Fibroblast of upper back skin (primary cell): ENCODE measurements around the gene C10orf90.

Experiments
- DNase-seq: peaks from one replicate; pipeline ENCODE4 v3.0.0-alpha.2; 2013

Gene C10orf90, protein sequence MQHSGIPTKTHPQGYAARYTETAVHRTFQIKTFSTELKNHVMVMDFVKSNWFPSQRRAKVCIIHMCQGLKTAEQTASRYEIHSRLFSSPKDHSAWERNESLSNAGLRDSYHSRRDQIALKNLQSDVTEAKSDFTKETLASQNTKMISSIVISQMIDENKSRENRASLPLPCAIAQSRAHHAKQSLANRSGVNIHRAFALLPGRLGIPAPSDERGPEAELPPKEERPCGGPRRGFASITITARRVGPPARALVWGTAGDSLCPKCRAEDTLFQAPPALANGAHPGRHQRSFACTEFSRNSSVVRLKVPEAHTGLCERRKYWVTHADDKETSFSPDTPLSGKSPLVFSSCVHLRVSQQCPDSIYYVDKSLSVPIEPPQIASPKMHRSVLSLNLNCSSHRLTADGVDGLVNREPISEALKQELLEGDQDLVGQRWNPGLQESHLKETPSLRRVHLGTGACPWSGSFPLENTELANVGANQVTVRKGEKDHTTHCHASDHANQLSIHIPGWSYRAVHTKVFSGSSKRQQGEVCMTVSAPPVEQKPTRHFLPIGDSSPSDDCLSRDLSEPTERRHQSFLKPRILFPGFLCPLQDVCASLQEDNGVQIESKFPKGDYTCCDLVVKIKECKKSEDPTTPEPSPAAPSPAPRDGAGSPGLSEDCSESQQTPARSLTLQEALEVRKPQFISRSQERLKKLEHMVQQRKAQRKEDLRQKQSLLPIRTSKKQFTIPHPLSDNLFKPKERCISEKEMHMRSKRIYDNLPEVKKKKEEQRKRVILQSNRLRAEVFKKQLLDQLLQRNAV

DNA sequence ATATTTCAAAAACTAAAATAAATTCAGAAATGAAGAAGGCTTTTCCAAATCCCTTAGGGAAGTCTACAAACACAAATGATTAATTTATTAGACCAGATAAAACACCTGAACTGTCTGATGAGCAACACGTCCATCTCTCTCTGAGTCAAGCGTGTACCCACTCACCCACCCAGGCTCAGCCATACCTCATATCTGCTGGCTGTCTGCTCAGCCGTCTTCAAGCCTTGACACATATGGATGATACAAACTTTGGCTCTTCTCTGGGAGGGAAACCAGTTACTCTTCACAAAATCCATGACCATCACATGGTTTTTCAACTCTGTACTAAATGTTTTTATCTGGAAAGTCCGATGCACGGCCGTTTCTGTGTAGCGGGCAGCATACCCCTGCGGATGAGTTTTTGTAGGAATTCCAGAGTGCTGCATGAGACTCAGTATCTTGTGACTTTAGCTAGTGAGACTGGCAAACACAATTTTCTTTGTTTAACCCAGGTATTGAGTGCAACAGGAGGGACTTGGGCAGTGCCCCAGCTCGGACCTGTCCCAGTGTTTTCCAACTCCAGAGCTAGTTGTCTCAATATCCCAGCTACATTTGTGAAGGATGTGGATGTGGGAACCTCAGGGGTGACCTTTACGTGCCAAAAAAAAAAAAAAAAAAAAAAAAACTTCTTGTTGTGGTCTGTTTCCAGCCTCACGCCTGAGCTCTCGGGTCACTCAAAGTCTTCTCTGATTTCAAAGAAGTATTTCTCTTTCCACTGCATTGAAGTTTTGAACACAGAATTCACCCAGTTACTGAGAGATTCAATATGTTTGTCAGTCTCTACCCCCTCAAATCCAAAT is at the start of gene C10orf90:
Gene C10orf90 (minus strand): TSS at position 638 of the 839 bp plus-strand sequence. CDS start 213 bp downstream, at position 425.
- DNase-seq = no peak

DNA sequence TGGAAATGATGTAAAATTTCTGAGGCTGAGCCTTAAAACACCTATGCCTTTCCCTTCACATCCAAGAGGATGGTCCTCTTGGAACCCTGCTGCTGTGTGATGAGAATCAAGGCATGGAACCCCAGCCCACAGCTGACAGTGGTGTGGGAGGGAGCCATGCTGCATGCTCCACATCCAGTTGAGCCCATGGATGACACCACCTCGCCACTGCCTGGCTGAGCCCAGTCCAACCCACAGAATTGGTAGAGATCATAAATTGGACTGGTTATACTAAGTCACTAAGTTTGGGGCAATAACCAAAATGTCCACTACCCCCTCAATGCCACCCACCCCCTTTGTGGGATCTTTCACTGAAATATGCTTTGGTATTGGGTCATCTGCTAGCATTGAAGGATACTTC is 45.9 kb upstream of the C10orf90 start:
- no peak for DNase-seq

GRCh38 chr10:126713594-126713993 is 43.1 kb upstream of the C10orf90 start:
- DNase-seq = no peak

DNA sequence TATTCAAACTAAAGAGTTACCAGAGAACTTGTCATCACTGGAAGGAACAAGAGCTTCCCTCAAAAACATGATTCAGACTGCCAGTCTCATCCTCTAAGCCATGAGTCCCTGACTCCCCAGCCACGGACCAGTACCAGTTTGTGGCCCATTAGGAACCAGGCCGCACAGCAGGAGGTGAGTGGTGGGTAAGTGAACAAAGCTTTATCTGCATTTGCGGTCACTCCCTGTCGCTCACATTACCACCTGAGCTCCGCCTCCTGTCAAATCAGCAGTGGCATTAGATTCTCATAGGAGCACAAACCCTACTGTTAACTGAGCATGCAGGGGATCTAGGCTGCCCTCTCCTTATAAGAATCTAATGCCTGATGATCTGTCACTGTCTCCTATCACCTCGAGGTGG is 42.2 kb upstream of the C10orf90 start:
- DNase-seq = no peak

- DNase-seq = no peak
Measured at GRCh38 chr10:126705951-126706565, 35.6 kb upstream of the C10orf90 start.

DNA sequence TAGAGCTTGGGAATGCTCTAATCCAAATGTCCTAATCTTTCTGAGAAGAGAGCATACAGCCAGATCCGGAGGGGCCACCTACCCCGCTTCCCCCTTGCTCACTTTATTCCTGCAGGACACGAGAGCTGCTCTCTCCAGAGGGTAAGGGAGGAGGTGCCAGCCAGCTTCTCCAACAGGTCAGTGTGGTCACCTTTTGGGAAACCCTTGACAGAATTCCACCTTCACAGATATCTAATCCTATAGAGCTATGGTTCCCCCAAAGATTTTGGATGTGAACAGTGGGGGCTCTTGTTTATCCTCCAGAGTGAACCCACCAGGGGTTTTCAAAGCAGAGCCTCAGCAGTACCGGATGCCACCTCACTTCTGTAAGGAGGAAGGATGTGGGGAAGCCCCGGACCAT is 34.6 kb upstream of the C10orf90 start:
- DNase-seq = no peak

DNA sequence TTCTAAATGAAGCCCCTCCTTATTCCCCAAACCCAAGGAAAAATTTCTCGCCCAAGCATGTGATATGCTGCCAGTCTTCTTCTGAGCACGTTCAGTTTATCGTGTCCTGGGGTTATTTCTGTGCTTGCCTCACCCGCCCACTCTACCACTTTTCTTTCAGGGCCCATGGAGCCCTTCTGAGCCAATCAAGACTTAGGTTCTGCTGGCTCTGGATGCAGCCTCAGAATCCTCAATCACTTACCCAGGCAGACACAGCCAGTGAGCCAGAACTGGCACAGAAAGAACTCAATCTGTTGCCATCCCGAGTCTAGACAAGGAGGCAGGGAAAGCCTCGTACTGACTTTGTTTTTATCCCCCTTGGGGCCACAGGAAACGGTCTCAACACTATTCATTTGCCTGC is 34.2 kb upstream of the C10orf90 start:
- DNase-seq = no peak

GRCh38 chr10:126702181-126702580 is 31.7 kb upstream of the C10orf90 start:
- DNase-seq = peak; percentile 35

DNA sequence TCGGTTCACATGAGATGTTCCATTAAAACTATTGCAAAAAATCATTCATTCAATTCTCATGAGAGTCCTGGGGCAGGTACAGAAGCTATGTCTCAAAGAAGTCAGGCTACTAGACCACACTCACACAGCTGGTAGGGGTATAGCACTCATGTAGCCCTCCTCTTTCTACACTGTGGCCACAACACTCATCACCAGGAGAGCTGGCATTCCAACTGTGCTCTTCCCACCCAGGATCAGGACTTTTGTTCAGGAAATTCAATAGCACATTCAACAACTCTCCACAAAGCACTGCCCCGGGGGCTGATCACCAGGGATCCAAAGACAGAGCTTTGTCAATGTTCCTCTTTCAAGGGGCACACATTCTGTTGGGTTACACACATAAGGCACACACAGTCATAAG is 31.0 kb upstream of the C10orf90 start:
- DNase-seq = no peak

DNA sequence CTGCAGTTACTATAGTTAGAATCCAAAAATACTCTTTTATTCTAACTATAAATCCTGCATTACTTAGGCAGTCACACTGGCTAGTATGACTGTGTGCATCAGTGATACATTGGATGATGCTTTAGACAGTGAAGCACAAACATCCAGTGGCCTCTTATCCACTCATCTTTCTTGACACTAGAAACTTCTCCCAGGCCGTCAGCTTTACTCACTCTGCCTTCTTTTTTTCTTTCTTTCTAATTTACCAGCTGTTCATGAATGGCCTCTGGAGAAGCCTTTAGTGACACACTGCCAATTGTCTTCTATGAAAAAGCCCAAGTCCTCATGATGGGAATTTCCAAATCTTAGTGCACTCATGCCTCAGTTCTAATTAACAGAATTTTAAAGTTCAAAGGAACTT is 26.2 kb upstream of the C10orf90 start:
- DNase-seq = no peak

- no peak for DNase-seq
Measured at GRCh38 chr10:126691456-126691855, 21.0 kb upstream of the C10orf90 start.

GRCh38 chr10:126690534-126690933 is 20.0 kb upstream of the C10orf90 start:
- DNase-seq = no peak

- DNase-seq = no peak
Measured at GRCh38 chr10:126689461-126689994, 19.0 kb upstream of the C10orf90 start.

DNA sequence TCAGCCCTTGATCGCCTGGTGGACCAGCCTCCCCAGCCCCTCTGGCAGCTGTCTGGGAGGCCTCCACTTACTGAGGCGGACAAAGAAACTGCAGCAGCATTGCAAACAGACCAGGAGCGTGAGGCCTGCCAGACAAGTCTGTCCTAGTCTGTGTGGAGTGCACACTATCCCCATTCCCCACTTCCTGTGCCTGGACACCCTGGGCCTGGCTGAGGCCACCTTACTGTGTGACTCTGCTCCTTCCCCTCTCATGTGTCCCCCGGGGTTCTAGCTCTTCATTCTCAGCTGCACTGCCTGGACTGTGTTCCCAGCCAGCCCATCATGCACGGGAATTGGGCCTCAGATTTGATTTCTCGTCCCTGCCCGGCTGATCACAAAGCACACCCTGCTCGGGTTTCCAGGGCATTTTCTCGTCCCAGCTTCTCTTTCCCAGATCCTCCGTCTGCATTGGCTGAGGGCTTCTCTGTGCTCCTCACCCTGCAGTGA is 16.7 kb upstream of the C10orf90 start:
- no peak for DNase-seq

DNA sequence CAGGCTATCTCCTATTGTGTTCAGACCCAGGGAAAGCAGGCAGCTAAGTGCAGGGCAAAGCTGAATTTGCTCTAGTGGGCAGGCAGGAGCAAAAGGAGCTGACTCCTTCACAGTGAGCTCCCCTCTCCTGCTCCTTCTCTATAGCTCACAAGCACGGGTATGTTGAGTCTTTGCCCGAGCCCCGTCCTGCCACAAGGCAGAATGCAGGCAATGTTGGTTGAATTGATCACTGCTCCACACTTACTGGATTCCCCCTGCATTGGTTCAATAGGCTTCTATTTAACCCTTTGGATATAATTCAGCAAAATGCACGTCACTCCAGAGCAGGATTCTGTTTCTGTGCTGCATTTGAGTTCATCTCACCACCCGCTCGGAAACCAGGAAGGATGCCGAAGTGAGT is 16.2 kb upstream of the C10orf90 start:
- DNase-seq = no peak

DNA sequence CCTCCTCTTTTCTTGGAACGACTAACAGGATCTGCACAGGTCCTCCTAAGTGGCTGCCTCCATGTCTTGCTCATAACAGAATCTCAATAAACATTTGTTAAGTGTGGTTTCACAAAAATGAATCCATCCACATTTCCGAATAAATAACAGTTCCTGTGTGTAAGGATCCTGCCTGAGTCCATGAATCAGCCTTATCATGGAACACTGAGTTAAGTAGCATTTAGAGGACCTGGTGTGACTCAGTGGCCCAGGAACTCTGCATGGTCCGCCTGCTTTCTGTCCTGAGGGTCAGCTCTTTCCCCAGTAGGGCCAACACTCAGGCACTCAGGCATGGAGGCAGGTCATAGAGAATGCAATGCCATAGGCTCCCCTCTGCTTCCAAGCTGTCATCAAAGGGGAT is 15.8 kb upstream of the C10orf90 start:
- peak; percentile 11 for DNase-seq

- no peak for DNase-seq
Measured at GRCh38 chr10:126685756-126686155, 15.3 kb upstream of the C10orf90 start.

DNA sequence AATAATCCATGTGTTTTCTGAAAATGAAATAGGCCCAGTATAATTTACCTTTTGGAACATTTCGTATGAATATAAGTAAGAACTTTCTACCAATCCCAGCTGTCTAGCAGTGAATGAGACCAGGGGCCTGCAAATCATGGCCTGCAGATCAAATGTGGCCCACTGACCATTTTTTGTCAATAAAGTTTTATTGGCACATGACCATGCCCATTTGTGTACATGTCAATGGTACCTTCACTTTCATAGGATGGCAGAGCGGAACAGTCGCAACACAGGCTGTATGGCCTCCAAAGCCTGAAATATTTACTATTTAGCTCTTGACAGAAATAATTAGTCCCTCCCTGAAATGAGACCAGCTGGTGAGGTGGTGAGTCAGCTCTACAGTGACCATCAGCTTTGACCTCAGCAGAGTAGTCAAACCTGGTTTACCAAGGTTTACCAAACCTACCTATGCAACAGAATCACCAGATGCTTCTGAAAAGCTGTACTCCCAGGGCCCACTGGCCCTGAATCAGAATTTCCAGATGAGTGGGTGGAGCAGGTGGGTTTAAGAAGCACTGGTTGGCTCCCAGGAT is 13.8 kb upstream of the C10orf90 start:
- no peak for DNase-seq

- no peak for DNase-seq
Measured at GRCh38 chr10:126683466-126683865, 13.0 kb upstream of the C10orf90 start.

DNA sequence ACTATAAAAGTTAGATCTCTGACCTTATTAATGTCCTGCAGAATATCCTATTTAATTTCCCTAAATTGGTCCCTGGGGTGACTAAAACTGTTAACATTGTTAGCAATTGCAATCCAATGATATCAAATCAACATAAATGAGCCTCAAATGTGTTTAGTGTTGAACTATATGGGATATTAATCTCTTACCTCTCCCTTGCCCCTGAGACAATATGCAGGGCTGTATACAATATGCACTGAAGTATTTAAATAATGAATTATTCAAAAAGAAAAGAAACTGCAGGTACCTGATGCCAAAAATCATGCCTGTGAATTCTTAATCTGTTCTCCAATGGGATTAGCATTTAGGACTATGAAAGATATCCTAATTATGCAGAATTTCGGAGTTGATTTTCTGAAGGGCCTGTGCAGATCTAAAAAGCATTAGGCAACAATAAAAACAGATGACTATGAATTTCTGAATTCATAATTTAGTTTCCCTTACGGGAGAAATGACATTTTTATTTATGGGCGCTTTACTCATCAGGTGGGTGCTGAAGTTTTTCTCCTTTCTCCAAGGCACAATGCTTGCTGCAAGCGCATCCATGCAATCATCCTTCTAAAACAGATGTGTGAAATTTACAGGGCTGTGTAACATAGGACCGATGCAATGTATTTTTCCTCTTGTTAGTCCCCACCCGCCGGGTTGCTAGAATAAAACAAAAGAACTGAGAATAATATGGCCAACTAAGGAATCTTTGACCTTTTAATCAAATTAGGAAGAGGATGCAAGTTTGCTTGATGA is 5.4 kb upstream of the C10orf90 start:
- DNase-seq = no peak
